HG02571 (cell line): ENCODE data around the gene NID2.

ENCODE experiments used
- ATAC-seq: cut with Tn5 transposase; IDR thresholded peaks from one replicate; pipeline ENCODE4 v1.9.1; 2021; ENCODE audit warnings: mild to moderate bottlenecking, moderate library complexity; ENCODE audit not compliant: unreplicated experiment

NID2 gene

DNA sequence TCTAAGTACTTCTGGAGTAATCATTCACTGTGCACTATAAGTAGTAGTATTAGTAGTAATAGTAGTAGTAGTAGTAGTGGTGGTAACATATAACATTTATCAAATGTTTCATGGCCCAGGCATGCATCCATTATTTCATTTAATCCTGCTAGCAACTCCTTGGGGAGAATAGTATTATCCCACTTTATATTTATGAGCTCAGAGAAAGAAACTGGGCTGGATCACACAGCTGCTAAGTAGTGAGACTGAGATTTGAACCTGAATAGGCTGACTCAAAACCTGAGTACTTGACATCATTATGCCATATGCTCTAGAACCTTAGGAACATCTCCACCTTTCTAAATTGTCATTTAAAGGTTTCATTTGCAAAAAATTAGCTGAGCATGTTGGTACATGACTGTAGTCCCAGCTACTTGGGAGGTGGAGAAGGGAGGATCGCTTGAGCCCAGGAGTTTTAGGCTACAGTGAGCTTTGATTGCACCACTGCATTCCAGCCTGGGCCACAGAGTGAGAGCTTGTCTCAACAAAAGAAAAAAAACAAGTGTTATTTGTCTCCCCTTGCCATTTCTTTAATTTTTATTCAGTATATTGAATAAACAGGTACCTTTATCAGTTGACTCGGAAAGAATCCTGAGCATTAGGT is 11.4 kb upstream of the NID2 start:
- no peak for ATAC-seq

DNA sequence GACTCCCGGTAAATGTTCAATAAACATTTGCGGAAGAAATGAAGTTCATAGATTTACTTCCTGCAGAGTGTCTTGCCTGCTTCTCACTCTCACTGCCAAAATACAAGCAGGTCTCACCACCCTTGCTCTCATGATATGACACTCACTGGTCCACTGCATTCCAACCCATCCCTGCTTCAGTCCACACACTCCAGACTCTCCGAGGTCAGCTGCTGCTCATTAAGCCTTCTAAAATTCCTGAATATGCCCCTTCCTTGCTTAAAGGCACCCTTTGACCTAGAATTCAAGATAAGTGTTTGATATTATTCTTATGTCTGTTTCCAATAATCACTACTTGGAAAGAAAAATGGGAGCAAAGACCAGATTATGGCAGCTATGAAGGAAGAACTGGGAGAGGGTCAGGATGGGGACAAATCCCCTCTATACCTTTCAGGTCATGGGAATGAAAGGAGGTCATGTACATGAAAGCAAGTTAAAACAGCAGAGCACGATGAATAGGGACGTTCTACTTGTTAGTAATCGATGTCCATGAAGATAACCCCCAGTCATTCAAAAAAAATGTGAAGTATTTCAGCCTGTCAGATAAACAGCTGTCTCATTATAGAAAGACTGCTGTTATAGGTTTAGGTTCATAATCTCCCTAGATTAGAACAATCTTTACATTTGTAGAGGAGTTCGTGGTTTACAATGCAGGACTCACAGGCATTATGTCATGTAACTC is 10.5 kb upstream of the NID2 start:
- no peak for ATAC-seq

DNA sequence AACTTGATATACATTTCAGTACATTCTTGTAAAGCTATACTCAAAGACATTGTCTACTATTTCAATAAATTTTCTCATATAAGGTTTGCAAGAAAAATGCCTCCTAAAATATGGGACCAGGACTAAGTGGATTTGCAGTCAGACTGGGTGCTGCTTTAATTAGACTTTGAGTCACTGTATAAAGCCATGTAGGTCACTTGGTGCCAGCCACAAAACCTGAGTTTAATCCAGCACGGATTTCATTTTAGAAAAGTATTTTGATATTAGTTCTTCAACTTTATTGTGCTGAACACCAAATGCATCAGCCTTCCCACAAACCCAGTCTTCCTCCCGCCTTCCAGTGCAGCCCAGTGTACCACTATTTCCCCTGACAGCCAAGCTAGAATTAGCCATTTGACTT is 9.9 kb upstream of the NID2 start:
- ATAC-seq: no peak

DNA sequence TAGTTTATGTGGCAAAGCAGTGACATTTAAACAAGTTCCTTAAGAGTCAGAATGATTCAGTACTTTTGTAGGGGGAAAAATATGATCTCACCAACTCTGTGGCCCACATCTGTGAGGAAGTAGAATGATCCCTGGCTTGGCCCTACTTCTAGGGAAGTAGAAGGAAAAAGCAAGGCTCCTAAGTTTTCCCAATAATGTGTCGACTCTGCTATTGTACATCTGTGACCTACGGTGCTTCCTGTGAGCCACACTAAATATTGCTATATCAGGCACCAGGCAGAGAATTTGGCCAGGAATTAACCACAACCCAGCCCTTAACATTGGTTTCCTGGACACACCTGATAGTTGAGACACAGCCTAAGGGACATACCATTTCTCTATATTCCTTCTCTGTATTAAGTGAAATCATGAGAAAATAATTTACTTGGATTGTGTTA is 9.3 kb upstream of the NID2 start:
- ATAC-seq: no peak

DNA sequence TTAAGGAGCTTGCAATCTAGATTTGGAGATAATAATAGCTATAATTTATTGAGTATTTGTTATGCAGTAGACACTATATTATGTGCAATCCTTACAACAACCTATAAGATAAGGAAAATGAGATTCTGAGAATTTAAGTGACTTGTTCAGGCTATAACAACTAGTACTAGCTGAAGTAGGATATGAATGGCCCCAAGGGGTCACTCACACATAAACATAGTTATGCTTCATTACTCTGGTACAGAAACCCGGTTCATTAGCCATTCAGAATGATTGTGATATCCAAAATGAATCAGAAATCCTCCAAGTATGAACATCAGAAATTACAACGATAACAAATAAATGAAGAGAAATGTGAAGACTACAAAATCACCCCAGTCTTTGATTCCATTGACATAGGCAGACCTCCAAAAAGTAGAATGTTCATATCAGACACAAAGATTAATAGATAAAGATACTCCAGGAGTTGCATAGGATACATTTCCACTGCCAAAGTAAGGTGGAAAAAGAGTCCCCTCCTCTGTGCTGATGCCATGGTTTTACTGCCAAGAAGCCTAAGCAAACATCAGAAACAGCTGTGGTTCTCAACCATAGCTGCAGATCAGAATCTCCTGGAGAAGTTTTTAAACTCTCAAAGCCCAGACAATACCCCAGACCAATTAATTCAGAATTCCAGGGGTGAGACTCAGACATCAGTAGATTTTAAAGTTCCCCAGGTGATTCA is 8.6 kb upstream of the NID2 start:
- no peak for ATAC-seq

DNA sequence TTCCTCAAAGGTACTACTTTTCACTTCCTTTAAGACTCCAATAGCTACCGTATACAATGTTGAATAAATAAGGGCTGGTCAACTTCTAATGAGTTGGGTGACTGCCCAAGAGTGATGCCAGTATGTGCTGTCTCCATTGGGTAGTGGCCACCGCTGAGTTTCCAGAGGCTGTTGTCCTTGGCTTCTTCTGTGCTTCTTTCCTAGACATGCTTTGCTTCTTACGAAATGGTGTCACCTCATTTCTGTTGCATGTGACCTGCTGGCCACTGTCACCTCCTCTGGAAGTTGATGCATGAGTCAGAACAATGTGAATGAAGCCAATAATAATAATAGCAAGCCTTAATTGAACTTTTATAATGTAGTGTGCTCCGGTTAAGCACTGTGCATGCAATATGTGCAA is 7.5 kb upstream of the NID2 start:
- no peak for ATAC-seq

DNA sequence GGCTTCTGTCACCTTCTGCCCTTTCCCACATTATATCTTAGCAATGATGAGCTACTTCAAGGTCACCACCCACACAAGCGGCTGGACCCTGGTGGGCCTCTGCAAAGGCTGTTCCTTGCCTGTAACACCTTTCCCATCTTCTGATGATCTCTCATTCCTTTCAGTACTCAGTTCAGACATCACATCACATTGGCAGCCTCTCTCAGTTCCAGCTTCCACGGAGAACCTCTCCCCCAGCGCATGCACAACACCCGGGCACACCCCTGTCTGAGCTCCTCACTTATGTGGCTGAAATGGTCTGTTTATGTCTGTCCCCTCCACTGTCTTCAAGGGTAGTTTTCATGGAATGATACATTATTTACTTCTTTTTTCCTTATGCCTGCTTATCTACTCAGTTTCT is 6.5 kb upstream of the NID2 start:
- ATAC-seq: no peak

DNA sequence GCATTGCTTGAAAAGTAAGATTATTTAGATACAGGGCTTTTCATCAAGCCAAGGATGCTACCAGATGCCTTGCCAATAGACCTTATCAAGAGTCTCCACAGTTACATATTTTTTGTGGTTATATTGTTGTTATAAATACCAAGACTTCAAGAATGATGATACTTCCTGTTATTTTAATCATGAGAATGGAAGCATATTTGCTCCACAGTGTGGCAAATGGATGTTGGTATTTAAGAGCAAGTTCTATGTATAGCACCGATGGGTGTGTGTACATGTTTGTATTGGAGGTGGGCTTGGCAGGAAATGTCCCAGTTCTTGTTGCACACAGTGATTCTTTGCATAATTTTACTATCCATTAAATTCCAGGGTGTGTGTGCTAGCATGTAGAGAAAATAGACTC is 4.4 kb upstream of the NID2 start:
- ATAC-seq: no peak

DNA sequence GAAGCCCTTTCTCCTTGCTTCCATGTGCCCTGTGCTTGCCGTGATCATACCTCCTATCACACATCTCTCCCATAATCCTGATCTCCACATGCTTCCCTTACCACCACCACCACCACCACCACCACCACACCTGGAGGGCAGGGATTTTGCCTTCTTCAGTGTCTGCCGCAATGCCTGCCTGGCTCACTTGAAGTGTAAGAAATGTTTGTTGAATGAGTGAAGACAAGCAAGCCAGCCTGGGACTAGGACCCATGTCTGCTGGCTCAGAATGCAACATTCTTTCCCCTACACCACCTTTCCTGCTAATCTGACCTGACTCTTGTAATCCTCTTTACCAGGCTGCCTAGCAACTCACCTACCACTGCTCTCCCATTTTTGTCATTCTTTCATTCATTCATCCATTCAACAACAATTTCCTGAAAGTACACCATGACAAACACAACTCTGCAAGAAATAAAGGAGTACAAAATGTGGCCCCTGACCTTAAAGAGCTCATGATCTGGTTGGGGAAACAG is 3.5 kb upstream of the NID2 start:
- ATAC-seq: no peak

DNA sequence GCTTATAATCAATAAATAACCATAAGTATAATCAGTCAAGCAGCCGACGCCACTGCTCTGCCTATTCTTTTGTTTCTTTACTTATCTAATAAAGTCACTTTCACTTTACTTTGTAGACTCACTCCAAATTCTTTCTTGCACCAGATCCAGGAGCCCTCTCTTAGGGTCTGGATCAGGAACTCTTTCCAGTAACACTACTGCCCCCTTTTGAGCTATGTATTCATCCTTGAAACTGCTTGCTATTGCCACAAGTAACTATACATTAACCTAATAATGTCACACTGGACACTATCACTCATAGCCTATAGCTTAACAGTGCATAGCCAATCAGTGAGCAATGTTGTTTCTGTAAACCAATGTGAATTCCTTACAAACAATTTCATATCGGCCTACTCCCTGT is 2.8 kb upstream of the NID2 start:
- ATAC-seq: no peak

DNA sequence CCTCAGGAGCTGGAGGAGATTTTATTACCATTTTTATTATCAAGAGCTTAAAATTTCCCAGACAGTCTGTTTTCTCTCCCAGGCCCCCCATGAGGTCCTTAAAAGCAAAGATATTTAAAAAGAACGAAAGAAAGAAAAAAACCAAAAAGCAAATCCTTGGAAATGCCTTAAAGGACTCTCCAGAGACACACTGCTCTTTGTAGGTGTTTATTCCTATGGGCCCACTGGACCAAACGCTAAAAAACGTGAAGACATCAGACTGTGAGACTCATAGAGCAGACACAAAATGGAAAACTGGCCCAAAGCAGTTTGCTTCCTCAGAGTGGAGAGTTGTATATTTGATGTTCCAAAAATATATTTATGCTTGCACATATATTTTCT is 1.2 kb upstream of the NID2 start:
- no peak for ATAC-seq

DNA sequence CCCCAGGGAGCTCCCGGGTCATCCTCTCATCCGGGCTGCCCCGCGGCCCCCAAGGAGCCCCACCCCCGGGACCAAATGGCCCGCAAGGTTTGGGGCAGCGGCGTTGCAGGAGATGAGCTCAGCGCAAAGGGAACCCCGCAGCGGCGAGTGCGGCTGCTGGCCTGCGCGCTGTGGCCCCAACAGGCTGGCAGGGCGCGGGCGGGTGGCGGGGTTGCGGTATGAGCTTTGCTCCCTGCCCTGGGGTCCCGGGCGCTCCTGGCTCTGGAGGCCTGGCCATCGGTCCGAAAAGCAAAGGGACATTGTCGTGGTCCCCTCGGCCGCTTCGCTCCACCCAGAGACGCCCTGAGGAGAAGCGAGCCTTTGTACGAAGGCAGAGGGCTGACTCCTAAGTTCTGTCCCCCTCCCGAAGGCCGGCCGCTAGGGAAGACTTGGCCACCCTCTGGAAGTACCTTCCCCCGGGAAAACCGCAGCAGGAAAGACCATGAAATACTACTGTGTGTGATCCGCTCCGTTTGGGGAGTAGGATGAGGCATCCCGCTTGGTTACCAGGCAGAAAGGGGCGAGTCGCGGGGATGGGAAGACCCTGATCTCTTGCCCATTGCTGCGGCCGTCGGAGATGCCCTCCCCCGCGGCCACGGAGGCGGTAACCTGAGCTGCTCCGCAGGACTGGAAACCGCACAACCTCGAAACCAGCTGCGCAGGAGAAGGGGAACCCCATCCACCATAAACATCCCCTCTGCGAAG is 620 bp upstream of the NID2 start:
- no peak for ATAC-seq

DNA sequence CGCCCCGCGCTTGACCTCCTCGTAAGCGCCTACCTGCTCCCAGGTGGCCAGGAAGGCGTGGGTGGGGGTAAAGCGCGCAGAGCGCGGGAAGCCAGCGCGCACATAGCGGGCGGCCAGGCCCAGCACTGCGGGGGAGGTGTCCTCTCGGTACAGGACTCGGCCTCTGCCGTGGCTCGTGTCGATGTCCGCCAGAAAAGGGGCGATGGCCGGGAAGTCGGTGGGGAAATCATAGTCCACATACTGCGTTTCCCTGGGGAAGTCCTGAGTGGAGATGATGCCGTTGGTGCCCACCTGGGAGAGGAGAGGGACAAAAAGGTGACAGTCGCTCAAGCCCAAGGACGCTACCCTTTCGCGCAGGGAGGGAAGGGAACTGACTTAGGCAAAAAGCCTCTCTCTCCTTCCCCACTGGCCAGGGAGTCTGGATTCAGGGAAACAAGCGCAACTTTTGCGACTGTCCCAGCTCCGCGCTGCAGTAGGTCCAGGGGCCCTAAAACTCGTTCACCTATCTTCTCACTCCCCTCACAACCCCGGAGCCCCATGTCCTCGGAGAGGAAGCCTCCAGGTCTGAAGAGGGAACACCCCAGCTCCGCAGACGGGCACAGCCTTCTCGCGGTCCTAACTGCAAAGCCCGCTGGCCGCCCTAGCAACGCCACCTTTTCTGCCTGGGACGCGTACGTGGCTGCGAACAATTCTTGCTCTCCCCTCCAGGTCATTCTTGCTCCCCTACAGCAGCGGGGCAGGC is 815 bp downstream of the NID2 start:
- ATAC-seq: no peak

DNA sequence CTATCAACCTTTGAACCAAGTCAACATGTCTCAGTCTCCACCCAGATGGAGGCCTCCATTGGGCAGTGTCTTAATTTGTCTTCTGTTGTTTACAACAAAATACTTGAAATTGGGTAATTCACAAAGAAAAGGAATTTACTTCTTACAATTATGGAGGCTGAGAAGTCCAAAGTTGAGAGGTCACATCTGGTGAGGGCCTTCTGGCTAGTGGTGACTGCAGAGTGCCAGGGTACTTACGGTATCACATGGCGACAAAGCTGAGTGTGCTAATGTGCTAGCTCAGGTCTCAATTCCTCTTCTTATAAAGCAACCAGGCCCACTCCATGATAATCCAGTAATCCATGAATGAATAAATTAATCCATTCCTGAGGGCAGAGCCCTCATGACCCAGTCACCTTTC is 4.7 kb downstream of the NID2 start:
- no peak for ATAC-seq

DNA sequence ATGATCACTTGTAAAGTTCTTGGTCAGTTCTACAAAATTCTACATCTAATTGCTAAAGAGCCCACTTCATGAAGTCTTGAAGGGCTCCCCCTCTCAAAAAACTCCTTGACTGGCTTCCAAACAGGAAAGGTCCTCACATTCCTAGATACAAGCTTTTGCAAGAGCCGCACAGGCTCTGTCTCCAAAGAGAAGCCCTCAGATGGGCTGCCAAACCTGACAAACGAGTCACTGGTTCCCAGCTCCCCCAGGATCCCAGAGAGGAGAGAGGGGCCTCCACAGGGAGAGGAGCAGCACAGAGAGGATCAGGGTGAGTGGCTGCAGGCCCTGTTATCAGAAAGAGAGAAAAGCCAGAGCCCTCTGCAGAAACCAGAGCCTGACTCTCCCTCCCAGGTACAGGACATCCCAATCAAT is 5.8 kb downstream of the NID2 start:
- ATAC-seq: no peak

DNA sequence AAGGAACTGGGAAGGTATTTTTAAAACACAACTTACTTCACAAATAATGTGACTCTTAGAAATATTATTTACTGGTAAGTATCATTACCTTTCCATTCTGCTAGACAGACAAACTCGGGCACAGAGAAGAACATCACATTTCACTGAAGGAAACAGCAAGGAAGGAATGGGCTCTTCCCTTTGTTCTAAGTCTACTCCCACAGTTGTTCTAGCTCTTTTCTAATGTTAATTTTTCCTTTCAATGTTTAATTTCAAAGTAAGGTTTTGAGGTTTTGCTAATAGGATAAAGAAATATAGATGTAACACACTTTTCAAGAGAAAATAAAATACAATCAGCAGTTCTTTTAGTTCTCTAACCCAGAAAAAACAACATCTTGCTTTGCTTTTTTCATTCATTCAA is 7.0 kb downstream of the NID2 start:
- ATAC-seq: no peak

DNA sequence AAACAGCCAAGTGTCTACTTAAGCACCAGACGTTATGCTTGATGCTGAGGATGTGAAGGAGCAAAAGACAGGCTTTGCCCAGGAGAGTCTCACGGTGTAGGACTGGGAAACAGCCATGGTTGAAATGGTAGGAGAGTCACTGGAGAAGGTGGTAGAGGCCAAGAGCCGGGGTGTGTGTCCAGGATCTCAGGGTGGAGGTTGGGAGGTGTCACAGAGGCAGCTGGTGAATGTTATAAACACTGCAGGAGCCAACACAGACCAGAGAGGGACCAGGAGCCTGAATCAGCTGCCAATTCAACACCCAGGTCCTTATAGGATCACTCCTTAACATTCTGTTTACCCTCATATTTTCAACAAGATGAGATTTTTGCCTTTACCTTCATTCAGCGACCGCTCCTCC is 7.5 kb downstream of the NID2 start:
- ATAC-seq: no peak

DNA sequence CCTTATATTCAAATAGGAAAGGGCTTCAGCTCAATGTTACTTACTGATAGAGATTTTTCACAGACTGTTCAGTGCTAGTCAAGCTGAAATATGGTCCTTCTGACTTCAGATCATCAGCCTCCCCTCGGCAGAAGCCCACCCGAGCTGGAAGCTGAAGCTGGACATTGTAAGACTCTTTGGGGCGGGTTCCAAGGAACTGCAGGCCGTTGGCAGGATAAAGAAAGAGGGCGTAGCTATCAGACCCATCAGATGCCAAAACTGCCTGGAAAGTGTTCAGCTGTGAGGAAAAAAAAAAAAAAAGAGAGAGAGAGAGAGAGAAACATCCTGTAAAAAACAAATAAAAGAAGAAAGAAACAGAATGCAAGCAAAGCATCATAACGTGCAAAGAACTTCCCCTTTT is 8.8 kb downstream of the NID2 start:
- no peak for ATAC-seq

DNA sequence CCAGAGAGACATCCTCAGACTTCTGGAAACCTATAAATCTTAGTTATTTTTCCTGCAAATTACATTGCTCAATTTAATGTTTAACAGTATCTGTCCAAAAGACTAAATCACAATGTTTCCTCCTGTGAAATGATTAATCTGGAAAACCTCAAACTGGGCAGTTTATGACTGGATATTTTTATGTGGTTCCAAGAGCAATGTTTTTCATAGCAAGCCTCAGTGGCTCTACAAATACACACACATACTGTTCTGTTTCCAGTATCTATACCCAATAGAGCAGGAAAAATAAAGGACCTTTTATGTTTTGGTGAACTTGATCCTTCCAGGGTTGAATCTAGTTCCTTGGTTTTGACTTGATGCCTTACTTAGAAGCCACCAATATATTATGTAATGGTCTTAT is 9.2 kb downstream of the NID2 start:
- ATAC-seq: no peak

DNA sequence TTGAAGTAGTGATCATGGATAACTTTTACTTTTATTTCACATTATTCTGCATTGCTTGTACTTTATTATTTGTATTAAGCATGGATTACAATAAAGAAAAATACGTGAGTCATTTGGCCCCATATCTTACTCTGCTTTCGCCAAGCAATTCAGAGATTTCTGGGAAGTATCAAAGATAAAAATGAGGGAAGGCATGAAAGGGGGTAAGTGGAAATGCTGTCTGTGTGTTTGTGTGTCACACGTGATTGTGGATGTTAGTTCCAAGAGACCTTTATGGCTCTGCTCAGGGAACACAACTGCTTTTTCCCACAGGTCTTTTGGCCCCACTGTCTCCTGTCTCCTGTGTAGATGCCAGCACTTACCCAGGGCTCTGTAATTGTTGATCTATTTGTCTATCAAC is 10.5 kb downstream of the NID2 start:
- ATAC-seq: no peak

DNA sequence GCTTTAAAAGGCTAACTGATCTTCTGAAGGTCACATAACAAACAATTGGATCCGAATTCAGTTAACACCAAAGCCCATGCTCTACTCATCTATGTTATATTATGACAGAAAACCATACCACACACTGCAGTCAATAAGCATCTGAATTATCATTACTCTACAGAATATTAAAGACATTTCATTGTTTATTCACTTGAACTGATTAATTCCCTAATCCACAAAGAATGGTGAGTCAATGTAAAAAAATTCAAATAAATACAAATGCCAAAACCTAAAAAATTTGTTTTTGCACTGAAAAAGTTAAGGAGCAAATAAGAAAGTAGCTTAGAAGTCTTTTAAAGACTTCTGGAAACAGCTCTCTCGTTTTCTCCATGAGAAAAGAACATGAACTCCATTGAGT is 13.7 kb downstream of the NID2 start:
- no peak for ATAC-seq
